HG03159 (cell line): ENCODE results near the gene CT45A5.
"Not testable (repeated sequence)": the region's sequence is repeated elsewhere in the genome, so short reads cannot be mapped to it uniquely, and the experiment has no call there.

Experiments used
- ATAC-seq: cut with Tn5 transposase; IDR thresholded peaks from one replicate; pipeline ENCODE4 v1.9.1; 2021; ENCODE audit warnings: mild to moderate bottlenecking, moderate library complexity; ENCODE audit not compliant: unreplicated experiment

CT45A5 gene, protein sequence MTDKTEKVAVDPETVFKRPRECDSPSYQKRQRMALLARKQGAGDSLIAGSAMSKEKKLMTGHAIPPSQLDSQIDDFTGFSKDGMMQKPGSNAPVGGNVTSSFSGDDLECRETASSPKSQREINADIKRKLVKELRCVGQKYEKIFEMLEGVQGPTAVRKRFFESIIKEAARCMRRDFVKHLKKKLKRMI

DNA sequence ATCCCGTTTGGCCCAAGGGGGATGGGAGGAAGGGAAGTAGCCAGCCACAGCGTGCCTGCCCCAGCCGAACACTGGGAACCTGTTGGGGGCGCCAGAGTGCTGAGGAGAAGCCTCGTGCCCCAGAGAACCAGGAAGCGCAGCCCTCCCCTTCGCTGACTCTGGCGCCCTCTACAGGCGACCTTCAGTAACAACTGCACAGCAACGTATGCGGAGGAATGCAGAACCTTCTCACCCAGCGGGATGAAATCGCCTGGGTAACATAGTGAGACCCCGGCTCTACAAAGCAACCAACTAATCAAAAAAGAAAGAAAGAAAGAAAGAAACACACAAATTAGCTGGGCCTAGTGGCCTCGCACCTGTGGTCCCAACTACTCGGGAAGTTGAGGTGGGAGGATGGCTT is at the start of gene CT45A5:
CT45A5 (minus strand) TSS at position 101 of the 400 bp plus-strand sequence. CDS start 3,774 bp downstream, outside the sequence.
- ATAC-seq, result not testable (repeated sequence)

DNA sequence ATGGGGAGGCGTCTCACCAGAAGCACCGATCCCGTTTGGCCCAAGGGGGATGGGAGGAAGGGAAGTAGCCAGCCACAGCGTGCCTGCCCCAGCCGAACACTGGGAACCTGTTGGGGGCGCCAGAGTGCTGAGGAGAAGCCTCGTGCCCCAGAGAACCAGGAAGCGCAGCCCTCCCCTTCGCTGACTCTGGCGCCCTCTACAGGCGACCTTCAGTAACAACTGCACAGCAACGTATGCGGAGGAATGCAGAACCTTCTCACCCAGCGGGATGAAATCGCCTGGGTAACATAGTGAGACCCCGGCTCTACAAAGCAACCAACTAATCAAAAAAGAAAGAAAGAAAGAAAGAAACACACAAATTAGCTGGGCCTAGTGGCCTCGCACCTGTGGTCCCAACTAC is 34.6 kb upstream of the CT45A5 start, which contains the start of gene CT45A2:
CT45A2 (minus strand) TSS at position 101 of the 400 bp plus-strand sequence. CDS start 3,747 bp downstream, outside the sequence.
- ATAC-seq, result not testable (repeated sequence)

DNA sequence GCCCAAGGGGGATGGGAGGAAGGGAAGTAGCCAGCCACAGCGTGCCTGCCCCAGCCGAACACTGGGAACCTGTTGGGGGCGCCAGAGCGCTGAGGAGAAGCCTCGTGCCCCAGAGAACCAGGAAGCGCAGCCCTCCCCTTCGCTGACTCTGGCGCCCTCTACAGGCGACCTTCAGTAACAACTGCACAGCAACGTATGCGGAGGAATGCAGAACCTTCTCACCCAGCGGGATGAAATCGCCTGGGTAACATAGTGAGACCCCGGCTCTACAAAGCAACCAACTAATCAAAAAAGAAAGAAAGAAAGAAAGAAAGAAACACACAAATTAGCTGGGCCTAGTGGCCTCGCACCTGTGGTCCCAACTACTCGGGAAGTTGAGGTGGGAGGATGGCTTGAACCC is 17.4 kb upstream of the CT45A5 start, which contains the start of gene CT45A6:
CT45A6 (minus strand) TSS at position 101 of the 400 bp plus-strand sequence. CDS start 3,794 bp downstream, outside the sequence.
- not testable (repeated sequence) for ATAC-seq

DNA sequence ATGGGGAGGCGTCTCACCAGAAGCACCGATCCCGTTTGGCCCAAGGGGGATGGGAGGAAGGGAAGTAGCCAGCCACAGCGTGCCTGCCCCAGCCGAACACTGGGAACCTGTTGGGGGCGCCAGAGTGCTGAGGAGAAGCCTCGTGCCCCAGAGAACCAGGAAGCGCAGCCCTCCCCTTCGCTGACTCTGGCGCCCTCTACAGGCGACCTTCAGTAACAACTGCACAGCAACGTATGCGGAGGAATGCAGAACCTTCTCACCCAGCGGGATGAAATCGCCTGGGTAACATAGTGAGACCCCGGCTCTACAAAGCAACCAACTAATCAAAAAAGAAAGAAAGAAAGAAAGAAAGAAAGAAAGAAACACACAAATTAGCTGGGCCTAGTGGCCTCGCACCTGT is 17.2 kb downstream of the CT45A5 start, which contains the start of gene CT45A3:
CT45A3 (minus strand) TSS at position 101 of the 400 bp plus-strand sequence. CDS start 3,747 bp downstream, outside the sequence.
- not testable (repeated sequence) for ATAC-seq

DNA sequence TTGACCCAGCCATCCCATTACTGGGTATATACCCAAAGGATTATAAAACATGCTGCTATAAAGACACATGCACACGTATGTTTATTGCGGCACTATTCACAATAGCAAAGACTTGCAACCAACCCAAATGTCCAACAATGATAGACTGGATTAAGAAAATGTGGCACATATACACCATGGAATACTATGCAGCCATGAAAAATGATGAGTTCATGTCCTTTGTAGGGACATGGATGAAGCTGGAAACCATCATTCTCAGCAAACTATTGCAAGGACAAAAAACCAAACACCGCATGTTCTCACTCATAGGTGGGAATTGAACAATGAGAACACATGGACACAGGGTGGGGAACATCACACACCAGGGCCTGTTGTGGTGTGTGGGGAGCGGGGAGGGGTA is 40.6 kb downstream of the CT45A5 start:
- ATAC-seq, result not testable (repeated sequence)

DNA sequence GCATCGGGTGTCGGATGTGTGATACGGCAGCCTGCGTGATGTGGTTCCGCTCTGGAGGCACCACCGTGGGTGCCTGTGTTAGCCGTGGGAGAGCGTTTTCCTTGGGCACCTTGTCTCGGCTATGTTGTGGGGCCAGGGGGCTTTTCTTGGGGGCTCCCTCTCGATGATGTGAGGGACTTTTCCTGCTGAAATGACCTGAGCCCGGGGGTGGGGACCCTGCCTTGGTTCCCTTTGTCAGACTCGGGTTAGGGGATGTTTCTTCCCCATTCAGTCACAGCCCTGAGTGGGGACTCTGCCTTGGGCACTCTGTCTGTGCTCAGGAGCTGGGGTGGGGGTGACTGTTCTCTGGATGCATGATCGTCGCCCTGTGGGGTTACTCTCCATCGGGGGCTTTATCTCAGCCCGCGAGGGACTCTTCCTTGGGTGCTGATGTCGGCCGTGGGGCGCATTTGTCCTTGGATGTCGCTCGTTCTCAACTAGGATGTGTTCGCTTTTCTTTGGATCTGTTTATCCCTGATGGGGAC is 44.0 kb downstream of the CT45A5 start:
- no peak for ATAC-seq

DNA sequence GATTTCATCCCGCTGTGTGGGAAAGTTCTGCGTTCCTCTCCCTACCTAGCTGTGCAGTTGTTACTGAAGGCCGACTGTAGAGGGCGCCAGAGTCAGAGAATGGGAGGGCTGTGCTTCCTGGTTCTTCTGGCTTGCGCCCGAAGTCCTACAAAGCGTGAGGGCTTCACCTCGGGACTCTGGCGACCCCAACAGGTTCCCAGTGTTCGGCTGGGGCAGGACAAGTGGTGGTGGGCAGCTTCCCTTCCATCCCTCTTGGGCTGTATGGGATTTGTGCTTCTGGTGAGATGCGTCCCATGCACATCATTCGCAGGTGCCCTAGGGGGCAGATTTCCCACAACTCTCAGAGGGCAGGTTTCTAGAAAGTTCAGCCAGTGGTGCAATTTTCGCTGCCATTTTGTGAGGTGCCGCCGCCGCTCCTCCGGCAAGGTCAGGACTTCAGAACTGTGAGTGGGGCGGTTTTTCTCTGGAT is 44.6 kb downstream of the CT45A5 start:
- peak; percentile 56 for ATAC-seq

DNA sequence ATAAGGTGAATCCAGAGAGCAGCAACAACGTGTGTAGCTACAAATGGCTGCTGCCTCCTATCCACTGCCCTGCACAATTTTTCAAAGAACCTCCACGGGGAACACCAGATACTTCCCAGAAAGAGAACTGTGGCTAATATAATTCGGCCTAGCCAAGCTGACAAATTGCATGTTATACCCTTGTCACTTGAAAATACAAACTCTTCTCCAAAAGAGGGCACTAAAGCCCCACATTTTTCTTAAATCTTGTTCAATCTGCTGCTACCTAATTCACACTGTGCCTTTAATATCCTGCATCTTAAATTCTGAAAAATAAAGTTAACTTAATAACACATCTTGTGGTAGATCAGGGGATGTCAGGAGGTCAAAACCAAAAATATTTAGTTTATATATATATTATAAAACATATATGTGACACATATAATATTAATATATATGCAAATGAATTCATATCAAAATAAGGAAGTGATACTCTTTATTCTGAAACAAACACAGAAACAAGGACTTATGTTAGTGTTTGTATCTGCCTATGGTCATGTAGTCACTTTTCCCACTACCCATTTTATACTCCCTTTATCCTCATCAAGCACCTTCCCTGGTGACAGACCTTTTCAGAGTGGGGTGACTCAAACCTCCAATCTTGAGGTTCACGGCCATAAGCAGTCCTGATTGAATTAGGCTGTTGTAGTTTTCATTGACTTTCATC is 47.8 kb downstream of the CT45A5 start:
- peak; percentile 58 for ATAC-seq

DNA sequence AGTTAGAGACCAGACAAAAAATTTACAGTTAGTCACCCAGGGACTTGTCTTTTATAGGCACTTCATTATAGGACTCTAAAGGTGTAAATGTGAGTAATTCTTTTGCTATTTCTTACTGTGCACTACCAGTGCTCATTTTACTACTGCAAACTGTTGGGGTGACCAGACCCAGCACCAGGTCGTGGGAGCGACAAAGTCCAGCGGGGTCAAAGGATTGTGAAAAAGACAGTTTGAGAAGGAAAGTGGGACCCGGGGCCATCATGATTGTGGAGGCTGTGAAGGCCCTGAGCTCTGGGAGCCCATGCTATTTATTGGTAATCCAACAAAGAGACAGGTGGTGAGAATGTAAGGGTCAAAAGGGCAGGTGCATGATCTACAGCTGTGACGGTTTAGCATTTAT is 50.6 kb downstream of the CT45A5 start:
- ATAC-seq, result not testable (repeated sequence)
